Kidney (tissue), 14 donors: ENCODE measurements around the gene SH3BP5L. TPM values are rescaled to one million over a fixed set of nuclear protein-coding genes. Genes with fewer than 3 reads are reported as not detected.

Source experiments
- DNase-seq, 5 donors: peaks; one replicate each; pipeline ENCODE4 v3.0.0-alpha.2; 2013 to 2020
- FAIRE-seq: peaks from 2 replicates; lab custom pipeline; 2012; peaks lifted over from hg19 to GRCh38; lab: Jason Lieb, UNC
- H3K27ac ChIP-seq, 2 donors: one replicate each; pipeline ENCODE4 v1.7.0; 2013; ENCODE audit warnings: low read depth in 2 of 2, low read length in 2 of 2, inconsistent platforms in 1 of 2
- H3K27me3 ChIP-seq: one replicate; pipeline ENCODE4 v1.7.1; 2013; ENCODE audit warnings: low read length, inconsistent platforms; ENCODE audit not compliant: control insufficient read depth, insufficient read depth
- H3K36me3 ChIP-seq, 3 donors: one replicate each; pipeline versions ENCODE4 v1.7.0 to v1.7.1; 2013; ENCODE audit warnings: low read length in 3 of 3, control low read depth in 1 of 3, inconsistent platforms in 1 of 3; ENCODE audit not compliant: insufficient read depth in 3 of 3, control insufficient read depth in 2 of 3
- H3K4me1 ChIP-seq, 3 donors: one replicate each; pipeline versions ENCODE4 v1.7.0 to v1.7.1; 2013; ENCODE audit warnings: low read length in 3 of 3, inconsistent platforms in 1 of 3, low read depth in 1 of 3; ENCODE audit not compliant: control insufficient read depth in 2 of 3, insufficient read depth in 2 of 3
- H3K4me3 ChIP-seq, 3 donors: one replicate each; pipeline versions ENCODE4 v1.7.0 to v1.8.1; 2013; ENCODE audit warnings: low read length in 3 of 3, control low read depth in 1 of 3, inconsistent platforms in 1 of 3
- H3K9ac ChIP-seq, 3 donors: one replicate each; pipeline versions ENCODE4 v1.7.0 to v1.7.1; 2013; ENCODE audit warnings: low read length in 3 of 3, control low read depth in 1 of 3, inconsistent platforms in 1 of 3
- H3K9me3 ChIP-seq, 3 donors: one replicate each; pipeline versions ENCODE4 v1.7.0 to v1.7.1; 2013; ENCODE audit warnings: low read length in 3 of 3, control low read depth in 1 of 3, inconsistent platforms in 1 of 3; ENCODE audit not compliant: control insufficient read depth in 2 of 3, insufficient read depth in 1 of 3
- CTCF ChIP-seq: IDR thresholded peaks from 3 replicates; pipeline ENCODE4 v1.5.1; 2012; ENCODE audit warnings: mild to moderate bottlenecking, moderate library complexity, borderline replicate concordance; ENCODE audit not compliant: insufficient read depth; ENCODE audit errors: extremely low read depth
- intact Hi-C: fragments of 100-400 bp; cut with DNase I; formaldehyde crosslinking; loops from one replicate; pipeline ENCODE4 v1.11.1; 2022
- polyA plus RNA-seq: library from polyadenylated mRNA; stranded (reverse); fragments of 350-450 nt; fragmentation: Illumina TruSeq; extraction: RNeasy Lipid Tissue Mini Kit (QIAGEN cat#74804); gene quantifications from one replicate; pipeline ENCODE4 v1.2.3, GENCODE V29; 2014; ENCODE audit warnings: low read depth, low replicate concordance; ENCODE audit not compliant: insufficient read depth
- total RNA-seq: library from RNA; stranded (reverse); fragmentation: NEBNext Ultra II Directional; extraction: Animal tissue kit (Norgen Biotek cat#: 25700); gene quantifications from one replicate; pipeline ENCODE4 v1.2.1, GENCODE V29; 2021
- donor health status: control.
- donor health status: control.
- donor health status: control.
- donor health status: control.
- donor health status: control.
- donor health status: DM: yes; HTN: yes; CAD: no.
- donor health status: Normal renal cell carcinoma (clear cell type).

SH3BP5L gene
- total and polyA plus RNA-seq, 2 donors from 2014 or later = 16.6 to 24.9 TPM

GRCh38 chr1:248842781-248843331 lies 17.1 kb upstream of the SH3BP5L start:
- Histone ChIP-seq H3K4me3 (no peak overlapping the region), H3K27me3 (no peaks in the 10 kb centered on the region), H3K9ac (no peak overlapping the region), H3K9me3 (no peaks in the 10 kb centered on the region), H3K27ac (peak overlapping the region in 1 of 2 donors; percentile 55), H3K4me1 (peaks cover 0 to 16% (median 0%) of the 10 kb centered on the region in 3 donors), H3K36me3 (peaks cover 0 to 24% (median 18%) of the 10 kb centered on the region in 3 donors)
- DNase-seq (no peak), FAIRE-seq (no peak)
- intact Hi-C loops = no loop called here
- TF ChIP-seq CTCF = no peak

GRCh38 chr1:248841702-248842395 lies 16.1 kb upstream of the SH3BP5L start:
- DNase-seq = peak in 2 of 5 donors; percentile 42 to 67
- Histone ChIP-seq H3K27ac (no peak overlapping the region), H3K4me3 (no peak overlapping the region), H3K9ac (no peak overlapping the region), H3K9me3 (no peaks in the 10 kb centered on the region), H3K27me3 (no peaks in the 10 kb centered on the region), H3K4me1 (peaks cover 0 to 22% (median 6%) of the 10 kb centered on the region in 3 donors), H3K36me3 (peaks cover 0 to 17% (median 14%) of the 10 kb centered on the region in 3 donors)
- peak; percentile 50 for TF ChIP-seq CTCF
- FAIRE-seq = no peak
- intact Hi-C loops = no loop called here

GRCh38 chr1:248840946-248841345 lies 15.2 kb upstream of the SH3BP5L start:
- Histone ChIP-seq H3K9me3 (no peaks in the 10 kb centered on the region), H3K4me3 (no peak overlapping the region), H3K27ac (no peak overlapping the region), H3K36me3 (peaks cover 0 to 9% (median 7%) of the 10 kb centered on the region in 3 donors), H3K27me3 (no peaks in the 10 kb centered on the region), H3K9ac (no peak overlapping the region), H3K4me1 (peaks cover 0 to 22% (median 6%) of the 10 kb centered on the region in 3 donors)
- intact Hi-C loops = no loop called here
- FAIRE-seq = no peak
- DNase-seq = no peak
- no peak for TF ChIP-seq CTCF
